Measurements from ENCODE around the gene RPLP2.

RPLP2 gene

DNA sequence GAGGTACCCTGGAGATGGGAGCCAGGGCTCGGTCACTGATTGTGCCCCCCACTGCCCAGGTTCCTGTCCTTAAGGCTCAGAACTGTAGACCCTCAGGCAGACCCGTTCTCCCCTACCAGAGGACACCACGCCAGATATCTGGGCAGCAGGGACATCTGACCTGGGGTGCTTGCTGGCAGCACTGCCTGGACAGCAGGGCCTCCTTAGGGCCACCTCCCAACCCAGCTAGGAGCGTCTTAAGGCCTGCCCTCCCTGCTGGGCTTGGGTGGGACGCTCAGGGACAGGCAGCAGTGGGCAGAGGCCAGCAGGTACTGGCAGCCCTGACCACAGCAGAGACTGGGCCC is 29.5 kb downstream of the RPLP2 start:
- DNase-seq: no peak

DNA sequence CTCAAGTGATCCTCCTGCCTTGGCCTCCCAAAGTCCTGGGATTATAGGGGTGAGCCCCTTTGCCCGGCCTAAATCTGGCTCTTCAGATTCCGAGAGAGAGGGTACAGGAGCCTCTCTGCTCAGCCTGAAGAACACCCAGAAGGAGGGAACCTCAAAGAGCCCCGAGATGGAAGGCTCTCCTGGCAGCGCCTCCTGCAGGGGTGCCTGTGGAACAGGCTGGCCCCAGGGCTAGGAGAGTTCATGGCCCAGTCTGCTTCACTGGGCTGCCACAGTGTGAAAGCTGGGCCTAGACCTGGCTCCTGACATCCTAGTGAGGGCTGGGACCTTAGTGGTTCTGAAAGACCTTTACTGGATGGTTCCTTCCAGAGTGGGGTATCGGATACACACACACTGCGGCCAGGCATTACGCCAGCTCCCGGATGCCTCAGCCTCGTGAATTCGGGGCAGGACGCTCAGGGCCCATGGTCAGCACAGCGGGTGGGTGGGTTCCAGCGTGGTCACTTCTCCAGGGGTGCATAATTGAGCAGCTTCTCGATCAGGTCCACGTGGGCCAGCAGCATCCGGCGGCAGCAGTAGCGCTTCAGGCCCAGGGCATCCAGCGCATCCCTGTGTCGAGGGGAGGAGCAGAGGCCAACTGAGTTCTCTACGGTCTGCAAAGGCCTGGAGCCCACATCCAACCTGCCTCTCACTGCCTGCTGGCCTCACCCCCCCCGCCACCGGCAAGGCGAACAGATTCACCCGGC is 30.3 kb downstream of the RPLP2 start:
- DNase-seq: no peak

DNA sequence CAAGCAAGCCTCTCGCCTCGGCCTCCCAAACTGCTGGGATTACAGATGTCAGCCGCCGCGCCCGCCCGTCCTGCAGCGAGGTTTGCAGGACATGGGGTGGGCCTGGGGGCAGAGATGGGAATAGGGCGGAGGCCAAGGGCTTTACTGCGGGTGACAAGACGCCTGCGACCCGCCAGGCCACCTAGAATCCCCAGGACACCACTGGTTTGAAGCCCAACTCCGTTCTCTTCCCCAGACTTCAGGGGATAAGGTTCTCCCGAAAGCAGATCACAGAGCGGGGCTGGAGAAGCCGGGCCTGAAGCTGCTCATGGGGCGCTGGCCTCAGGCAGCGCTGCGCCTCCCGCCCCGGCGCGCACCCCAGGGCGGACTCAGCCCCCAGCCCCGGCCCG is 32.2 kb downstream of the RPLP2 start:
- DNase-seq: no peak

DNA sequence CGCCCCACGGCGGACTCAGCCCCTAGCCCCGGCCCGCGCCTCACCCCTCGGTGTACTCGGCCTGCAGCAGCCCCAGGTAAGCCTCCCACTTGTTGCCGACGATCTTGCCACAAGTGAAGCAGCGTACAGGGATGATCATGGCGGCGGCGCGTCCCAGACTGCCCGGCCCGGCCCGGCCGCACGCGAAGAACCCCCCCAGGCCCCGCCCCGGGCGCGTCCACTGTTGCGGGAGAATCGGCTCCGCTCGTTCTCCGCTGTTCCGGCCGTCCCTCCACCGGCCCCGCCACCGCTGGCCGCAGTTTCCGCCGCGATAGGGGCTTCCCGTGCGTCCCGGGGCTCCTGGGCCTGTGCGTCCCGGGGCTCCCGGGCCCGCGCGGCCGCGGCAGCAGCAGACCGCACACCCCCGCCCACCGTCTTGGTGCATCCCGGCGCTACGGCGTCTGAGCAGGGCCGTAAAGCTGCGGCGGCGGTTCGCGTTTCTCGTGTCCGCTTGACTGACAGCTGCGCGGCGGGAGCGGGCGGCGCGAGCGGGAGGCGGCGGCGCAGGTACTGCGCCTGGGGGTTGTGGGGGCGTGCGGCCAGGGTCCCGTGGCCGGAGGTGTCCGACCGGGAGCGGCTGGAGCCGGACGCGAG is 32.7 kb downstream of the RPLP2 start, which contains the start of the genes POLR2L and TSPAN4:
Gene POLR2L, minus strand, starts transcription at position 160 of the 633 bp plus-strand sequence. Its CDS starts 21 bp downstream, at position 139.
Gene TSPAN4, plus strand, starts transcription at position 483 of the 633 bp plus-strand sequence. CDS start 7,453 bp downstream, outside the sequence.
- DNase-seq: peak; percentile 85 to 90

DNA sequence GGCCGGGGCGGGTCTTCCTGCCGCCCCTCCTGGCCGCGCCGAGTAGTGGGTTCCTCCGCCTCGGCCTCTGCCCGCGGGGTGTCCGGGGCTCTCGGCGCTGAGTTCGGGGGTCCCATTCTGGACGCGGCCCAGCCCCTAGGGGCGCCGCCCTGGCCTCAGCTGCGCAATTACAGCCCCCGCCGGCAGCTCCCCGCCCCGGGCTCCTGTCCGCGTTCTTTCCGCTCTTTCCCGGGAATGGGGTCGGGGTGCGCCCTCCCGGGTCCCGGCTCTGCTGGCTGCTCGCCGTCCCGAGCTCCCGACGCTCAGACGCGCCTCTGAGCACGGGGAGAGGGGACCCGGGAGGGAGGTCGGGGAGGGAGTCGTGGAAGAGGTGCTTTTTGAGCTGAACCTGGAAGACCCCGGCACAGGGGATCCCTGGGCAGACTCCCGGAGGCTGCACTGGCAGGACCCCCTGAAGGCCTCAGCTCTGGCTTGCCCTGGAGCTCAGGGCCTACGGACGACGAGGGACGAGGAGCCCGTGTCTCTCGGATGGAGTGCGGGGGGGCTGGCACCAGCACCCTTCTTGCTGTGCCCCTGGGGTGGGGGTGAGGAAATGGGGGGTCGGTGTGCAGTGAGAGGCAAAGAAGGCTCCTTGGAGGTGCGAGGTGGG is 33.4 kb downstream of the RPLP2 start:
- DNase-seq: no peak

DNA sequence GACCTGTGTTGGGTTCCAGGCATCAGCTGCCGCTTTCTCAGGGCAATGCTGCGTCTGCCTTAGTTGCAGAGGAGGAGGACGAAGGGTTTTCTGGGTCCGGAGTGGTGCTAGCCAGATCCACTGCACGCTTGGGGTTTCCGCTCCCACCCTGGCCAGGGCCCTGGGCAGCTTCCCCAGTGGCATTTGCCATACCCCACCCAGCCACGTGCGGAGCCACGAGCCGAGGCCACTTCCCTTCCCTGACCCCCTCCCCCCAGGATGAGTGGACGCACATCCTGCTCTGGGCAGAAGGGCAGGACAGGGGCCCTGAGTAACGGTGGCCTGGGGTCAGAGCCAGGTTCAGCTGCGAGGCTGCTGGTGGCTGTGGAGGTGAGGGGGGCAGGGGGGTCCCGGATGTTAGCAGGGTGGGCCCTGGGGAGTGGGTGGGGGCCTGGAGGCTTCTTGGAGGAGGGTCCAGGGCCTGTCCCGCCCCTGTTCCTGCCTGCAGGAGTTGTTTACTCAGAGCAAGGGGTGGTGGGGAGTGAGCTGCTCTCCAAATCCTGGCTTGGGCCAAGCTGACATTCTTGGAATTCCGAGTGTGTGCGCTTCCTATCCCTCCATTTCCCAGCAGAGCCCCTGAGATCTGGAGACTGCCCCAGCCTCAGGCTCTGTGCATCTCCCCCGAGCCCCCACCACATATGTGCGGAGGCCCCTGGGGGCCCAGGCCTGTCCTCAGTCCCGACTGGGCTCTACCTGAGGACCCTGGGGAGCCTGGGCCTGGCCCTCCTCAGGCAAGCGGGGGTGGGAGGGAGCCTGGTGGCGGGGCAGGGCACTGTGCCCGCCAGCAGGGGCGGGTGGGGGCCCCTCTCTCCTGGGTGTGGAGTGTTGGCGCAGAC is 34.3 kb downstream of the RPLP2 start:
- peak in 1 of 2 donors; percentile 67 for DNase-seq

DNA sequence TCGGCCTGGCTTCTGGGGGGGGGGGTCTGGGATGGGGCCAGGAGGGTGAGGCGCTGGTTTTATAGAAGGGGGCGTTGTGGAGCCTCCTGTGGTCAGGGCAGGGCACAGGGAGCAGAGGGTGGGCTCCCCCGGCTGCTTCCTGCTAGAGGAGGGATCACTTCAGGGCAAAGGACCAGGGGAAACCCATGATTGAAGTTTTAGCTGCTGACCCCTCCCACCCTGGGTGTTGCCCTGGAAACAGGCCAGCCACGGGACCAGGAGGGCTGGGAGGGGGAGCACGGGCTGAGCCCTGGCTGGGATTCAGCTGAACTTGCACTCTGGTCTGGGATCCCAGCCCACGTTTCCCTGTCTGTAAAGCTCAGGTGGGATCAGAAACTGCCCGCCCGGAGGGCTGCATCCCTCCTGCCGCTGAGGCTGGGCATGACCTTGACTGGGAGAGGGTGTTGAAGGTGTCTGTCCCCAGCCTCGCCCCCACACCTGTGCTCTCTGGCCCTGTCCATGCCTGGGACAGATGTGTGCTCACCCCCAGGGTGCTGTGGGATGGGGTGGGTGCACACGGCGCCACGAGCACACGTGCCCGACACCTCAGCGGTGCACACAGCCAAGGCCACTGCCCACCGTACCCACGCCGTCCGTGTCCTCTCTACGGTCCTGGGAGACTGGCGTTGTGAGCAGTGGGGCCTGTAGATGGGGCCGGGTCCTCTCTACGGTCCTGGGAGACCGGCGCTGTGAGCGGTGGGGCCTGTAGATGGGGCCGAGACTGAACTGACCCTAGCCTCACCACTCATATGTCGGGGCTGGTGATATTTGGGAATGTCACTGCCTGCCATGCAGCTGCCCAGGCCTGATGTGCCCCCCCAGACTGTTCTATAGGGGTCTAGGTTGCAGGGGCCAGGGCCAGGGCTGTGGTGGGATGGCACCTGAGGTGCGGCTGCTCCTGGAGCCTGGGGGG is 35.2 kb downstream of the RPLP2 start:
- peak in 1 of 2 donors; percentile 61 for DNase-seq

DNA sequence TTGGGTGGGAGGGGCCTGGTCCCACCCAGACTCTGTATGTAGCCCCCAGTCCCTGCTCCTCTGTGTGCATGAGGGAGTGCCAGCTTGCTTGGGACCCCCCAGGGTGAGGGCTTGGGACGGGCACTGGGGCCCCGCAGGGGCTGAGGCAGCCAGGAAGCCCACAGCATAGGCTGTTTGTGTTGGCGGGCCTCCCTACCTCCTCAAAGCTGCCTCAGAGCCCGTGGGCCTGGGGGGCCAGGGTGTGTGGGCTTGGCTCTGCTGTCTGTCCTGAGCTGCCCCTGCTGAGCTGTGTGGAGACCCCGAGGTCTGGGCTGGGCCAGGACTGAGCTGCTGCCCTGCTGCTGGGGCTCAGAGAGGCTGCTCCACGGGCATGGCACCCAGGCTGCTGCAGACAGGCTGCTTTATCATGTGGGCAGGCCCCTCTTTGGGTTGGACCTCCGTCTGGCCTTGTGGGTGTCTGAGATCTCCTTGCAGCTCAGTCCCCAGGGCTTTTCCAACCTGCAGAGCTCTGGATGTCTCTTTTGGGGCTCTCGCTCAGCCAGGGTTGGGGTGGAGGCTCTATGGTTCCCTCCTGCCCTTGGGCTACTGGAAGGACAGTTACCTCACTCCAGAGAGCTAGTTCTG is 36.2 kb downstream of the RPLP2 start:
- no peak for DNase-seq

DNA sequence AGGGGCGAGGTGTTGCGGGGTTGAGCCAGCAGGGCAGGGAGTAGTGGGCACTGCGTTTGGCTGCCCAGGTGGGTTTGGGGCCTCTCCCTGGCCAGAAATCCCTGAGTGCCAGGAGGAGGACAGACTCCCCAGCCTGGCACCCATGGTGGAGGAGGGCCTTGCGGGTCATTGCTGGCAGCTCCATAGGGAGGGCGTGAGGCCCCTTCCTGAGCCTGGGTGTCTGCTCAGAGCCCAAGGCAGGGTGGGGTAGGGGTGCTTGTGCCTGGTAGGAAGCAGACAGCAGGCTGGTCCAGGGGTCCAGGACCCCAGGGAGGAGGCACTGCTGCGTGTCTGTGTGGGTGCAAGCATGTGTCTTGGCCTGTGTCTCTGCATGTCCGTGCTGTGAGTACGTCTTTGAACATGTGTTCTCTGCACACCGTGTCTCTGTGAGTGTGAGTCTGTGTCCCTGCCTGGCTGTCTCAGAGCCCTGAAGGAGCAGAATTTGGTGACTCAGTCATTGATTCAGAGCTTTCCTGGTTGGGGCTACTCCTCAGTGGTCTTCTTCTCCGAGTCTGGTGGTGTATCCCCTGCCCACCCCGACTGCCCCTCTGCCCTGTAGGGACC is 36.8 kb downstream of the RPLP2 start:
- DNase-seq: no peak

DNA sequence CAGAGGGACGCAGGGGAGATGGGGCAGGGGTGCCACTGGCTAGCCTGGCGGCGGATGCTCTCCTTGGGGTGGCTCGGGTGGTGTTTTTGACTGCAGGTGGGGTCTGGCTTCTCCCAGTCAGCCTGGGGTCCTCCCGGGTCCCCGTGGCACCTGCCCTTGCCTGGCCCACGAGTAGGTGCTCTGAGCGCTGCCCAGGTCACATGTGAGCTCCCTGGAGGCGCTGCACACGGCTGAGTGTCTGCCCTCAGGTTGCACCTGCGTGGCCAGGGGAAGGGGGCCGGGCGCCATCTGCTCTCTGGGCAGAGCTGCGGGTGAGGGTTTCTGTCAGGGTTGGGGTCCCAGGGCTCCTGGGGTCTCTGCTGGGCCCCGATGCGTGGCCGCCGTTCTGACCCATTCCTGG is 38.1 kb downstream of the RPLP2 start:
- DNase-seq: no peak

DNA sequence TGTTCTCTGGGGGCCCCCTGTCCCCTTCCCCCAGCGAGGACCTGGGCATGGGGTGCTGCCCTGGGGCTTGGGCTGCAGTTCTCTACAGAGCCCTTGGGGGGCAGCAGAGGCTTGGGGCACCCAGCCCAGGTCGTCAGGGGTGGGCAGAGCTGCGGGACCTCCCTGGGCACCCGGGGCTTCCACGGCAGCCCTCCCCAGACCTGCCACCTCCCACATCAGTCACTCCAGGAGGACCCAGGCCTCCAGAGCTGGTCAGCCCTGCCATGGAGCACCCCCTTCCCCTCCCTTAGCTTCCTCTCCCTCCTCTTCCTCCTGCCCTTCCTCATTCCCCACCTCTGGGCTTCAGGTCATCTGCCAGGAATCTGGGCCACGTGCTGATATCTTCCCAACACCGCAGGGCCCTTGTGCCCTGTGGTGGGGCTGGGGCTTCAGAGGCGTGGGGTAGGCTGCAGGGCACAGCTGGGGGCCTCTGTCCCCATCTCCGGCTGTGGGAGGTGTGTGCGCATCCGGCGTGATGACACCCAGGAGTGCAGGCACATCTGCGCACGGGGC is 38.7 kb downstream of the RPLP2 start:
- peak; percentile 64 to 71 for DNase-seq

DNA sequence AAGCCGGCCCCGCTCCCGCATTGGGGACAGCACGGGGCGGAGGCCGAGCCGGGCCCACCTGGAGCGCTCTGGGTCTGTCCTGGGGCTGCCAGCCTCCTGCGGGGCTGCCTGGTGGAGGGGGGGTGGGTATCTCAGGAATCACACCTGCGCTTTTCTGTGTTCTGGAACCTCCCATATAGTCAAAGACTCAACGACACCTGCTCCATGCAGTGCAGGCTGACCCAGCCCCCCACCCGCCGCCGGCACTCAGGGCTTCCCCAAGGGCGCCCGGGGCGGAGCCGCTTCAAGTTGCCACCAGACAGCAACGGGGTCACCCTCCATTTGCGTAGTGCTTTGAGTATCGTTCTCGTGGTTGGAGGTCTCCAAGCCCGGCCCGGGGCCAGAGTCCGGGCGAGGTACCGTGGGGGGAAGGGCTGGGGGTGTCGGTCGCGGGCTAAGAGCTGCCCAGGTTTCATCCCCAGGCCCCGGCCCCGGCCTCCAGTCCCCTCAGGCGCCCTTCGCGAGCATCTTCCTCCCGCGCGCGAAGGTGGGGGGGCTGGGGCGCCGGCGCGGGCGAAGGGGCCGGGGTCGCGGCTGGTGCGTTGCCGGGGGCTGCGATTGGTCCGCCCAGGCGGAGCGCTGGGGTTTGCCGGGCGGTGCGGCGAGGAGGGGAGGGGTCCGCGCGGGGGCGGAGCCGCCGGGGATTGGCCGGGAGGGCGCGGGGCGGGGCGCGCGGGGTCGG is 39.5 kb downstream of the RPLP2 start:
- peak in 1 of 2 donors; percentile 42 for DNase-seq

DNA sequence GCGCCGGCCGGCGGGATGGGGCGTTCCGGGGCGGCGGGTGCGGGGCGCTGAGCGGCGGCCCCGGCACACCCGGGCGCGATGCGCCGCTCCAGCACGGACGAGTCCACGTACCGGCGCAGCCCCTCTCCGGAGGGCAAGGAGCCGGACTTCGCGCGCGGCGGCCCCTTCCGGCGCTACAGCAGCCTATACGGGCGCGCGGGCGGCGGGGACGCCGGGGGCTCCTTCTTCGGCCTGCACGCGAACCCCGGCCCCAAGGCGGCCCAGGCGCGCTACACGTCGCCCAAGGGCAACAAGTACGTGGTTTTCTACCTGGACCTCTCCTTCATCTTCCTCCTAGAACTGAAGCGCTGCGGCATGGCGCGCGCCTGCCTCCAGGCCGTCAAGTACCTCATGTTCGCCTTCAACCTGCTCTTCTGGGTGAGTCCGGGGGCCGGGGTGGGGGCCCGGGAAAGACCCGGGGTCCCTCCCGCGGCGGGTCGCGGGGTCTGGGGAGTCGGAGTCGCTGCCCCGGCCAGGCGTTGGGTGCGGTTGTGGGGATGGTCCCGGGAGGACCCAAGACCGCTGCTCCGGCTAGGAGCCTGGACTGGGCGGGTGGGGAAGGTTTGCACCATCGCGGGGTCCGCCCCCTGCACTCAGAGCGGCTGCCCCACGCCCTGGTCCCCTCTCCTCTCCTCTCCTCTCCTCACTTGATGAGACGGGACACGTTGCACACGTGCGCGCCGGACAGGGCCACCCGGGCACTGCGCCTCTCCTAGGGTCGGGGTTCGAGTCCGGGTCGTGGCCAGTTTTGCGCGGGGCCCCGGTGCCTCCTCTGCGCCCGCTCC is 40.4 kb downstream of the RPLP2 start:
- DNase-seq: no peak

DNA sequence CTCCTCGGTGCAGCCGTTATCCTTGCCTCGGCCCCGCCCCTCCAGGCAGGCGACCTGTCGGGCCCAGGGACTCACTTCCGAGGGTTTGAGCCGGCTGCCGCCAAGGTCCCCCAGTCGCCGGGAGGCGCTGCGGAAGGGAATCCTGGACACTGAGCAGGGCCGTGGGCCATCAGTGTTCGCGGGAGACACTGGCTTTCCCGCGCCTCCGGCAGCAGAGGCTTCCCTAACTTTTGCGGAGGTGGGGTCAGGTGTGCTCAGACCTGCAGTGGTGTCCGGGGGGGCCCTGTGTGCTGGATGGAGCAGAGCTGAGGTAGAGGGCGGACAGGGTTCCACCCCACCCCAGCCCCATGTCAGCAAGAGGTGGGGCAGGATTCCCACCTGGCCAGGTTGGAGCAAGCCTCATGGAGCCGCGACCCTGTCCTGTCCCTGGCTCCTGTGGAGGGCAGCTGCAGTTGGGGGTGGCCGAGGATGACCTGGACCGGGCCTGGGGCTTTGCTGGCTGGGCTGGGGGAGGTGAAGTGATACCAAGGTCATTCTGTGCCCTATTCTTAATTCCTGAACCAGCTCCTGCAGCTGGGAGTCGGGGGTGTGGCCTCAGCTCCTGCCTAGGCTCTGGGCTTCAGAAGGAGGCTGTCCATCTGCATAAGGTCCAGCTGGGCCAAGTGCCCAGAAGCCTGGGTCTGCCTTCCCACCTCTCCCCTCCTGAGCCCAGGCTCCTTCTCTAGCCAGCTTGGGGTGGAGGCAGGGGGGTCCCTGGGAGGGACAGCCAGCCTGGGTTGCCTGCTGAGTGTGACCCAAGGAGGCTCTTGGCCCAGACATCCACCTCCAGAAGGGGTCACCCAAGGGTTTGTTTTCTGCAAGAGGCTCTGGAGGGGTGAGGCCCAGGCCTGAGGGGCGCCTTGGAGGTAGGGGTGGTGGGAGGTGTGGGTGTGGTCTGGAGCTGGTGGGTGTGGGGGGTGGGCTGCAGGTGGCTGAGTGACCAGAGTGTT is 41.3 kb downstream of the RPLP2 start:
- no peak for DNase-seq

DNA sequence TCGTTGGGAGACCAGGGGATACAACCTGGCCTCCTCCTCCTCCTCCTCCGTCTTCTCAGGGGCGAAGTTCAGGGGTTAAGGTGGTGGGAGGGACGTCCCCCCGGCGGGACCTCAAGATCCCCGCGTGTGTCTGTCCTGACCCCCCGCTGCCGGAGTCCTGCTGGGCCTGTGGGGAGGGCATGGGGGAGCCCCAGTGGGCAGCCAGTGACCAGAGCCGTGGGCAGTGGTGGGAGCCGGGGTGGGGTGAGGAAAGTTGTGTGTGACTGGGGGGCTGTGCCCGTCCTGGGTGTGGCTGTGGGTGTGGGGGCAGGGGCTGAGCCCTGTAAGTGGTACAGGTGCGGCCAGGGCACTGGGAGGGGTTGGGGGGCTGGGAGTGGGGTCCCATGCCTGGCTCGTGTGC is 43.0 kb downstream of the RPLP2 start:
- no peak for DNase-seq

DNA sequence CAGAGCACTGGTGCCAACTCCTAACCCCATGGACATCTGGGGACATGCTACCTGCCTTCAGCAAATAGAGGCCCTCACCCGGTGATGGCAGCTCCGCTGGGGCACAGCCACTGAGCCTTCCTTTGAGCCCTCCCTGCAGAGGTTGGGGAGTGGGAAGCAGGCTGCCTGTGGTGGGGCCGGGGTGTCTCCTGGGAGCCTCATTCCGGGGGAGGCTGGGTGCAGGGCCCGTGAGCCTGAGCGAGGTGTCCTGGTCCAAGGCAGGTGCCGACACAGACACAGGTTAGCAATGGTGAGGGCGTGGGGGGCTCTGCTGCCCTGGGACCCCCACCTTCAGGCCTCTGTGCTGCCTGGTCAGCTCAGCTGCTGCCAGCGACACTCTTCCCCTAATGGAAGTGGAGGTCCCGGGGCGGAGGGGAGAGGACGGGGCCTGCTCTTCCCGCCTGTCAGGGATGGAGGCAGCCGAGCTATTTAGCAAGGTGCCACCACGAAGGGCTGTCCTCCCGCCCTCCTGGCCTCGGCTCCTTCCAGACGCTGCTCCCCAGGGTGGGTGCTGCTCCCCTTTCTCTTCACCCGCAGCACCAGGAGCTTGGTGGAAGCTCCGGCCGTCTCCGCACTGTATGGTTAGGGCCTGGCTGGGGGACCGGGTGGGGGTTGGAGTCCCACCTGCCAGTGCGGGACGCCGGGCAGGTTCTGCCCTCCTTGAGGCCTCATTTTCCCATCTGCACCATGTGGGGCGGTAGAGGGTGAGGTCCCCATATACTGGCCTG is 44.1 kb downstream of the RPLP2 start:
- DNase-seq: no peak

Measured in CD4-positive, alpha-beta T cell treated with Interleukin-4 for 1 hour (primary cell).